Pancreas (tissue), 10 donors: ENCODE measurements around the gene CCDC85C. TPM values are rescaled to one million over a fixed set of nuclear protein-coding genes. Genes with fewer than 3 reads are reported as not detected.
A peak's percentile ranks its signal among the peaks of the same experiment; 100 is the strongest.

Experiments used
- ATAC-seq, 4 donors: fragments of 200-7000 bp; cut with Tn5 transposase; one replicate each; pipeline versions ENCODE4 v1.8.0 to v1.9.1; 2020; ENCODE audit warnings: mild to moderate bottlenecking in 4 of 4, moderate library complexity in 4 of 4
- DNase-seq, 6 donors: peaks; one replicate each; pipeline ENCODE4 v3.0.0-alpha.2; 2020
- FAIRE-seq: peaks from 2 replicates; lab custom pipeline; 2012; peaks lifted over from hg19 to GRCh38; lab: Jason Lieb, UNC
- H3K27ac ChIP-seq, 4 donors: fragments of 200-600 bp; sonication (generic); 1 replicate in 3 of 4; 2 replicates in 1 of 4; pipeline versions ENCODE4 v1.5.0 to v1.8.0; 2020
- H3K27me3 ChIP-seq, 4 donors: fragments of 200-600 bp; one replicate each; pipeline ENCODE4 v1.8.0; 2021
- H3K36me3 ChIP-seq, 3 donors: fragments of 200-600 bp; sonication (generic) in 1 of 3; one replicate each; pipeline versions ENCODE4 v1.5.0 to v1.8.0; 2020 to 2021
- H3K4me1 ChIP-seq, 3 donors: fragments of 200-600 bp; one replicate each; pipeline ENCODE4 v1.8.0; 2021
- H3K4me3 ChIP-seq, 4 donors: fragments of 200-600 bp; sonication (generic) in 2 of 4; one replicate each; pipeline versions ENCODE4 v1.5.0 to v1.8.0; 2020 to 2021
- H3K9me3 ChIP-seq, 4 donors: fragments of 200-600 bp; one replicate each; pipeline ENCODE4 v1.8.0; 2021
- WGBS, 2 donors: extraction: QIAGEN DNeasy Blood & Tissue Kit; methylation state at CpG; one replicate each; pipeline ENCODE4 v1.1.7; 2013; 5-methylcytosine and 5-hydroxymethylcytosine counted together
- intact Hi-C, 3 donors: fragments of 100-400 bp; cut with DNase I; formaldehyde crosslinking; loops; one replicate each; pipeline versions ENCODE4 v1.11.1 to v1.14.2; 2022
- polyA plus RNA-seq, 2 donors: library from polyadenylated mRNA; stranded (reverse); fragments of 200-250 nt; gene quantifications; one replicate each; pipeline ENCODE4 v1.2.3, GENCODE V29; 2013
- total RNA-seq, 6 donors: library from RNA; stranded (reverse); fragmentation: NEBNext Ultra II Directional in 4 of 6; extraction: Animal tissue kit (Norgen Biotek cat#: 25700) in 4 of 6; gene quantifications; one replicate each; pipeline versions ENCODE4 v1.2.1 to v1.2.4, GENCODE V29; 2021 to 2023
- TF ChIP-seq, protein P1 (sequence below), 4 donors: fragments of 200-600 bp; sonication (generic) in 3 of 4; IDR thresholded peaks; one replicate each; pipeline versions ENCODE4 v1.5.0 to v1.8.0; 2021; ENCODE audit warnings: antibody characterized with exemption in 4 of 4
- donor health status: healthy with polysubstance abuse.
- donor health status: DM: no; HTN: no; CAD: no; lungs with moderate emphysema.
- donor health status: DM: no; HTN: no; CAD: no.
- donor health status: control.
- donor health status: control.
- donor health status: Bipolar disorder and iron deficiency.
- donor health status: DM: yes; HTN: yes; CAD: no.
- donor health status: DM: no; HTN: no; CAD: no.
- donor health status: DM: no; HTN: no; CAD: no.
- donor health status: DM: yes; HTN: yes; CAD: no.

The CCDC85C gene
- total and polyA plus RNA-seq, 8 donors, result 9.5 to 22.2 (median 17.6) TPM

DNA sequence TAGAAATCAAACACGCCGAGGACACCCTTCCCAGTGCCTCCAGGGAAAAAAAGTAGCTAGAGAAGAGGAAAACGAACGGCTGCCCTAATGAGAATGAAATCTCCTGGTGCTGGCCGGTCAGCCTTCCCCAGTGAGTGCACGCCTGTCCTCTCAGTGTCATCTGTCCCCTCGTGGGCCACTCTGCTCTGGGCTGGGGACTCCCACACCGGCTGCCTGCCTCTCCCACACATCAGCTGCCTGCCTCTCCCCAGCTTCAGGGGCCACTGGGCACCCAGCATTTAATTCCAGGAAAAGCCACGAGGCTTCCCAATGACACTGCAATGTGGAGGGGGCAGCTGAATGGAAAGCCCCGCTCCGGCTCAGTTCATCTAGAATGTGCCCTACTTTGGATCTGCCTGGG lies 59.0 kb downstream of the CCDC85C start:
- Histone ChIP-seq H3K27ac (no peak overlapping the region), H3K27me3 (no peaks in the 10 kb centered on the region), H3K9me3 (no peaks in the 10 kb centered on the region), H3K36me3 (no peaks in the 10 kb centered on the region), H3K4me1 (peaks cover 0 to 5% (median 3%) of the 10 kb centered on the region in 3 donors), H3K4me3 (no peak overlapping the region)
- 76 to 83% methylated on average over 11 of the region's 11 CpGs for WGBS, 2 donors
- no peak for DNase-seq
- FAIRE-seq, result no peak
- TF ChIP-seq, protein P1, sequence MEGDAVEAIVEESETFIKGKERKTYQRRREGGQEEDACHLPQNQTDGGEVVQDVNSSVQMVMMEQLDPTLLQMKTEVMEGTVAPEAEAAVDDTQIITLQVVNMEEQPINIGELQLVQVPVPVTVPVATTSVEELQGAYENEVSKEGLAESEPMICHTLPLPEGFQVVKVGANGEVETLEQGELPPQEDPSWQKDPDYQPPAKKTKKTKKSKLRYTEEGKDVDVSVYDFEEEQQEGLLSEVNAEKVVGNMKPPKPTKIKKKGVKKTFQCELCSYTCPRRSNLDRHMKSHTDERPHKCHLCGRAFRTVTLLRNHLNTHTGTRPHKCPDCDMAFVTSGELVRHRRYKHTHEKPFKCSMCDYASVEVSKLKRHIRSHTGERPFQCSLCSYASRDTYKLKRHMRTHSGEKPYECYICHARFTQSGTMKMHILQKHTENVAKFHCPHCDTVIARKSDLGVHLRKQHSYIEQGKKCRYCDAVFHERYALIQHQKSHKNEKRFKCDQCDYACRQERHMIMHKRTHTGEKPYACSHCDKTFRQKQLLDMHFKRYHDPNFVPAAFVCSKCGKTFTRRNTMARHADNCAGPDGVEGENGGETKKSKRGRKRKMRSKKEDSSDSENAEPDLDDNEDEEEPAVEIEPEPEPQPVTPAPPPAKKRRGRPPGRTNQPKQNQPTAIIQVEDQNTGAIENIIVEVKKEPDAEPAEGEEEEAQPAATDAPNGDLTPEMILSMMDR (IDR thresholded peaks at IDR 0.05), result no peak
- no peak for ATAC-seq
- intact Hi-C loops, result no loop called here

DNA sequence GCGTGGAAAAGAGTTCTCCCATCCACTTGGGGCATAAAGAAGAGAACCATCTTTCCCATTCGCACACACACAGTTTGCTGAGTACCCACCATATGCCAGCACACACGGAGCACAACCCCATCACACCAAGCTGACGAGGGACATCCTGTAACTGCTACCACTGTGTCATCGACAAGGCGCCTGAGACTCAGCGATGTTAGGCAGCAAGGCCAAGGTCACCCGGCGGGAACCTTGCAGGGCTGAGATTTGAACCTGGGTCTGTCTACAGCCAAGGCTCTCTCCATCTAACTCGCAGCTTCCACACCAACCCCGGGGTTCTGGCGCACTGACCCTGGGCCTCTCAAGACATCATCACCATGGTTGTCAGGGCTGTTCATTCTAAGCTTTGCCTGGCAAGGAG lies 60.0 kb downstream of the CCDC85C start:
- no peaks in the 10 kb centered on the region for H3K36me3 ChIP-seq
- 81 to 88% methylated on average over 12 of the region's 12 CpGs for WGBS, 2 donors
- DNase-seq (peak in 1 of 6 donors; percentile 46), ATAC-seq (peak in 1 of 4 donors; percentile 15), FAIRE-seq (no peak)
- intact Hi-C loops, result no loop called here
- no peak overlapping the region for H3K27ac ChIP-seq
- H3K4me3 ChIP-seq, result no peak overlapping the region
- no peaks in the 10 kb centered on the region for H3K27me3 ChIP-seq
- no peaks in the 10 kb centered on the region for H3K9me3 ChIP-seq
- TF ChIP-seq, protein P1 (IDR thresholded peaks at IDR 0.05), result no peak
- H3K4me1 ChIP-seq, result peaks cover 0 to 6% (median 3%) of the 10 kb centered on the region in 3 donors

DNA sequence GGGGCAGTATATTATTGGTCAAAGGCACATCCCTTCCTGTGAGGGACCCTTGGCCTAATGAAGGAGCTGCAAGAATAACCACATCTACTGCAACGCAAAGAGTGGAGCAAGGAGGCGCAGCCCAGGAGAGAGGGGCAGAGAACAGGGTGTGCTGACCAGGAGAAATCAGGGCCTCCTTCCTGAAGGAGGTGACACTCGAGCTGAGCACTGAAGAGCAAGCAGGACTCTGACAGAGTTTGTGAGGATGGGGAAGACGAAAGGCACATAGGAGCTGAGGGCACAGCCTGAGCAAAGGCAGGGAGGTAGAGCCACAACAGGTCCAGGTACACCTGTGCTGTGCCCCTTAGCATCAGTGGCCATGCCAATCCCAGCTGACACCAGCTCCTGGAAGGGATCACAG lies 60.6 kb downstream of the CCDC85C start:
- WGBS, 2 donors, result 89 to 90% methylated on average over 4 of the region's 4 CpGs
- Histone ChIP-seq H3K4me3 (no peak overlapping the region), H3K36me3 (no peaks in the 10 kb centered on the region), H3K27ac (no peak overlapping the region), H3K9me3 (no peaks in the 10 kb centered on the region), H3K27me3 (no peaks in the 10 kb centered on the region), H3K4me1 (peaks cover 0 to 11% (median 3%) of the 10 kb centered on the region in 3 donors)
- TF ChIP-seq, protein P1 (IDR thresholded peaks at IDR 0.05), result no peak
- FAIRE-seq, result no peak
- intact Hi-C loops, result no loop called here
- no peak for ATAC-seq
- no peak for DNase-seq

DNA sequence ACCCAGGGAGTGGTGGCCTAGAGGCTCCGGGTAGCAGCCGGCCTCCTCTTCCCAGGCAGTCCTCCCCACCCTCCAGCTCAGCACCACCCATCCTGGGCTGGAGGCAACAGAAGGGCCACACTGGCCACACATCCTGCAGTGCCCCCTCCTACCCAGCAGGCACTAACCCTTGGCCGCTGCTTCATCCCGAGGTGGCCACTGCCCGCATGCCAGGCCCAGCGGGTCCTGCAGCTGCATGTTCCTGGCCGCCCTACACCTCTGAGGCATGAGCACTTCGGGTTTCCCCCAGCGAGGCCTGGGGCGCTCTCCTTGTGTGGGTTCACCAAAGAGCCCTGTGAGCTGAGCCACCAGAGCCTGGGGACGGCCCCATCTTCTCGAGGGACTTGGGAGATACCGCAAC lies 61.4 kb downstream of the CCDC85C start:
- 92% methylated on average over 13 of the region's 13 CpGs for WGBS, 2 donors
- intact Hi-C loops, result no loop called here
- FAIRE-seq (no peak), ATAC-seq (no peak), DNase-seq (peak in 1 of 6 donors; percentile 65)
- Histone ChIP-seq H3K36me3 (no peaks in the 10 kb centered on the region), H3K4me3 (no peak overlapping the region), H3K27ac (no peak overlapping the region), H3K27me3 (no peaks in the 10 kb centered on the region), H3K9me3 (no peaks in the 10 kb centered on the region), H3K4me1 (peaks cover 0 to 11% (median 3%) of the 10 kb centered on the region in 3 donors)
- TF ChIP-seq, protein P1 (IDR thresholded peaks at IDR 0.05), result no peak

DNA sequence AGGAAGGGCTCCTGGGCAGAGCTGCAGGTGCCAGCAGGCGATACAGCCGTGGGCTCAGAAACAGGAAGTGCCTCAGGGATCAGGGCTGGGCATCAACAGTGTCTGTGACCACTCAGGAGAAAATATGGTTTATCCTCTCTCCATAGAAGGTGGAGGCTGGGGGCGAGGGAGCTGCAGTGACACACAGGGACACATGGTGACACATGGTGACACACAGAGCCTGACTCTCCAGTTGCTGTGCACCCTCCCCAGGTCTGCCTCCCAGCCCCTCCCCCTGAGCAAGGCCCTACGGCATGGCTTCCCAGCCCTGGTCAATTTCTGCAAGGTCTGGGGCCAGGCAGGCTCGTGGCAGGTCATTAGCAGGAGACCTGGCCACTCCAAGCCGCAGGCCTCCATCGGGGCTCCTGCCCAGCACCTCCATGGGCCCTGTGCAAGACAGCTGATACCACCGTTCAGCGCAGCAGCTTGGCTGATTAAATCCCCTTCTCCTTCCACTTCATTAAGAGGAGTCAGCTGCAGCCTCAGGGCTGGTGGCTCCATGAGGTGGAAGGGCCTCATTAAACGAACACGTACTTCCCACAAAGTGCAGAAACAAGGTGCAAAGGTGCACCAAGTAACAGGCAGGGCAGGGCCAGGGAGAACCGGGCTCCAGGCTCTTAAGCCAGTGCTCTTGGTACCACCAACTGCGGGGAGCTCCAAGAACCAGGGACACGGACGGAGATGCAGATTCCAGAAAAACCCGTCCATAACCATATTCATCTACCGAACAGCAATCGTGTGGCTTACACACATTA lies 62.1 kb downstream of the CCDC85C start:
- Histone ChIP-seq H3K4me3 (no peak overlapping the region), H3K36me3 (no peaks in the 10 kb centered on the region), H3K27ac (no peak overlapping the region), H3K27me3 (no peaks in the 10 kb centered on the region), H3K9me3 (no peaks in the 10 kb centered on the region), H3K4me1 (peaks cover 0 to 11% (median 3%) of the 10 kb centered on the region in 3 donors)
- ATAC-seq (peak in 3 of 4 donors; percentile 9 to 33 (median 17)), DNase-seq (peak in 1 of 6 donors; percentile 57), FAIRE-seq (no peak)
- 73 to 76% methylated on average over 18 of the region's 18 CpGs for WGBS, 2 donors
- intact Hi-C loops, result no loop called here
- TF ChIP-seq, protein P1 (IDR thresholded peaks at IDR 0.05), result no peak
